GM21447 (cell line): ENCODE measurements around the gene GPR171.
A peak's percentile ranks its signal among the peaks of the same experiment; 100 is the strongest.
"Not testable (repeated sequence)": the region's sequence is repeated elsewhere in the genome, so short reads cannot be mapped to it uniquely, and the experiment has no call there.

Experiments used
- ATAC-seq: cut with Tn5 transposase; IDR thresholded peaks from one replicate; pipeline ENCODE4 v1.9.1; 2021; ENCODE audit not compliant: unreplicated experiment

The GPR171 gene

GRCh38 chr3:151203051-151203420 lies at the start of gene GPR171:
Gene GPR171, minus strand, starts transcription at chr3:151203216. Its CDS starts 3,830 bp downstream, at chr3:151199386.
- peak; percentile 91 for ATAC-seq

GRCh38 chr3:151248772-151249337 lies 45.8 kb upstream of the GPR171 start:
- no peak for ATAC-seq

- not testable (repeated sequence) for ATAC-seq
Measured at GRCh38 chr3:151242006-151242405, 39.0 kb upstream of the GPR171 start.

- ATAC-seq = no peak
Measured at GRCh38 chr3:151236736-151237135, 33.7 kb upstream of the GPR171 start.

GRCh38 chr3:151236316-151236715 lies 33.3 kb upstream of the GPR171 start:
- ATAC-seq = no peak

GRCh38 chr3:151234825-151235224 lies 31.8 kb upstream of the GPR171 start:
- no peak for ATAC-seq

- ATAC-seq = no peak
Measured at GRCh38 chr3:151232991-151233390, 30.0 kb upstream of the GPR171 start.

GRCh38 chr3:151232403-151232802 lies 29.4 kb upstream of the GPR171 start:
- ATAC-seq = not testable (repeated sequence)

- ATAC-seq = peak; percentile 59
Measured at GRCh38 chr3:151230646-151231045, 27.6 kb upstream of the GPR171 start.

GRCh38 chr3:151228666-151229040 lies 25.6 kb upstream of the GPR171 start:
- no peak for ATAC-seq

GRCh38 chr3:151227807-151228665 lies 25.0 kb upstream of the GPR171 start:
- peak; percentile 79 for ATAC-seq

- peak; percentile 26 for ATAC-seq
Measured at GRCh38 chr3:151227266-151227806, 24.3 kb upstream of the GPR171 start.

GRCh38 chr3:151226825-151227224 lies 23.8 kb upstream of the GPR171 start:
- no peak for ATAC-seq

- ATAC-seq = no peak
Measured at GRCh38 chr3:151226088-151226563, 23.1 kb upstream of the GPR171 start.

- no peak for ATAC-seq
Measured at GRCh38 chr3:151225040-151225975, 22.3 kb upstream of the GPR171 start.

- ATAC-seq = no peak
Measured at GRCh38 chr3:151224268-151224866, 21.4 kb upstream of the GPR171 start.

GRCh38 chr3:151219056-151219455 lies 16.0 kb upstream of the GPR171 start:
- ATAC-seq = no peak

GRCh38 chr3:151218136-151218535 lies 15.1 kb upstream of the GPR171 start:
- ATAC-seq = no peak

GRCh38 chr3:151216641-151217607 lies 13.9 kb upstream of the GPR171 start:
- ATAC-seq = no peak
